WTC11 (cell line): ENCODE measurements around the gene CENPE. TPM values are rescaled to one million over a fixed set of nuclear protein-coding genes. Genes with fewer than 3 reads are reported as not detected.

ENCODE experiments used
- ATAC-seq: fragments of 200-7000 bp; cut with Tn5 transposase; 2 replicates; pipeline ENCODE4 v1.10.0; 2021; ENCODE audit warnings: mild to moderate bottlenecking, moderate library complexity
- CTCF ChIA-PET: fragments of 300-600 bp; sonication (Branson Sonifier 250); formaldehyde crosslinking; loops from one replicate; lab custom pipeline; 2021; ENCODE audit warnings: antibody characterized with exemption; lab: Charles Lee
- POLR2A ChIA-PET: fragments of 350-600 bp; sonication (Branson Sonifier 250); formaldehyde crosslinking; loops from one replicate; lab custom pipeline; 2021; ENCODE audit warnings: antibody characterized with exemption; lab: Charles Lee
- DNase-seq: peaks from one replicate; pipeline ENCODE4 v3.0.0; 2021; ENCODE audit warnings: low spot score
- H3K27ac Mint-ChIP-seq: 2 replicates; pipeline ENCODE4 v1.8.0; 2021; ENCODE audit warnings: mixed read lengths
- H3K27me3 Mint-ChIP-seq: 2 replicates; pipeline ENCODE4 v1.8.0; 2021; ENCODE audit warnings: low read depth, mild to moderate bottlenecking, moderate library complexity, mixed read lengths
- H3K36me3 Mint-ChIP-seq: 2 replicates; pipeline ENCODE4 v1.8.0; 2021; ENCODE audit warnings: mixed read lengths
- H3K4me1 Mint-ChIP-seq: 2 replicates; pipeline ENCODE4 v1.8.0; 2022; ENCODE audit warnings: mixed read lengths
- H3K4me3 Mint-ChIP-seq: 2 replicates; pipeline ENCODE4 v1.8.0; 2021; ENCODE audit warnings: mild to moderate bottlenecking, moderate library complexity, mixed read lengths
- H3K9me3 Mint-ChIP-seq: 2 replicates; pipeline ENCODE4 v1.8.0; 2021; ENCODE audit warnings: mixed read lengths
- CREM ChIP-seq: sonication (generic); formaldehyde crosslinking; IDR thresholded peaks from 2 replicates; pipeline ENCODE4 v1.8.1; 2022; ENCODE audit warnings: mild to moderate bottlenecking, missing genetic modification reagents, moderate library complexity
- FOXJ3 ChIP-seq: sonication (generic); formaldehyde crosslinking; IDR thresholded peaks from 2 replicates; pipeline ENCODE4 v1.9.0; 2021; ENCODE audit warnings: missing genetic modification reagents, mild to moderate bottlenecking, borderline replicate concordance
- GTF2I ChIP-seq: fragments of 250-450 bp; sonication (Bioruptor Pico); conservative IDR thresholded peaks from 2 replicates; pipeline ENCODE4 v1.4.0; 2021; ENCODE audit warnings: mild to moderate bottlenecking
- HMGA2 ChIP-seq: fragments of 250-450 bp; sonication (Bioruptor Pico); IDR thresholded peaks from 2 replicates; pipeline ENCODE4 v1.4.0; 2021; ENCODE audit warnings: mild to moderate bottlenecking, moderate library complexity
- NFE2L1 ChIP-seq: sonication (generic); formaldehyde crosslinking; IDR thresholded peaks from 2 replicates; pipeline ENCODE4 v1.8.1; 2023; ENCODE audit warnings: missing genetic modification reagents
- OVOL2 ChIP-seq: fragments of 250-450 bp; sonication (Bioruptor Pico); IDR thresholded peaks from 2 replicates; pipeline ENCODE4 v1.9.0; 2021; ENCODE audit warnings: mild to moderate bottlenecking, borderline replicate concordance
- PRDM15 ChIP-seq: sonication (generic); formaldehyde crosslinking; IDR thresholded peaks from 2 replicates; pipeline ENCODE4 v1.8.0; 2022; ENCODE audit warnings: missing genetic modification reagents
- SP1 ChIP-seq: sonication (generic); formaldehyde crosslinking; conservative IDR thresholded peaks from 2 replicates; pipeline ENCODE4 v1.8.1; 2022; ENCODE audit warnings: missing genetic modification reagents
- STAT6 ChIP-seq: sonication (generic); formaldehyde crosslinking; conservative IDR thresholded peaks from 2 replicates; pipeline ENCODE4 v1.8.1; 2023; ENCODE audit warnings: mild to moderate bottlenecking, low read depth, missing genetic modification reagents, moderate library complexity
- TEAD1 ChIP-seq: sonication (generic); formaldehyde crosslinking; IDR thresholded peaks from 2 replicates; pipeline ENCODE4 v1.8.0; 2022; ENCODE audit warnings: mild to moderate bottlenecking, missing genetic modification reagents
- ZNF121 ChIP-seq: sonication (generic); formaldehyde crosslinking; IDR thresholded peaks from 2 replicates; pipeline ENCODE4 v1.8.0; 2023; ENCODE audit warnings: missing genetic modification reagents
- ZNF138 ChIP-seq: sonication (generic); formaldehyde crosslinking; conservative IDR thresholded peaks from 2 replicates; pipeline ENCODE4 v1.8.1; 2022; ENCODE audit warnings: mild to moderate bottlenecking, moderate library complexity, missing genetic modification reagents
- ZNF396 ChIP-seq: fragments of 250-450 bp; sonication (Bioruptor Pico); IDR thresholded peaks from 2 replicates; pipeline ENCODE4 v1.8.0; 2021; ENCODE audit warnings: mild to moderate bottlenecking, moderate library complexity, borderline replicate concordance
- total RNA-seq: library from RNA; stranded (reverse); gene quantifications from 3 replicates; pipeline ENCODE4 v1.2.3, GENCODE V29; 2021
- TF ChIP-seq, protein P1 (sequence below): fragments of 250-450 bp; sonication (Bioruptor Pico); IDR thresholded peaks from 2 replicates; pipeline ENCODE4 v1.9.0; 2021; ENCODE audit warnings: mild to moderate bottlenecking
- TF ChIP-seq, protein P2 (sequence below): fragments of 250-450 bp; sonication (Bioruptor Pico); IDR thresholded peaks from 2 replicates; pipeline ENCODE4 v1.9.0; 2021; ENCODE audit warnings: mild to moderate bottlenecking, borderline replicate concordance

CENPE gene
- total RNA-seq, 1 experiment from 2014 or later = 46.6 TPM

- TF ChIP-seq, protein P1, sequence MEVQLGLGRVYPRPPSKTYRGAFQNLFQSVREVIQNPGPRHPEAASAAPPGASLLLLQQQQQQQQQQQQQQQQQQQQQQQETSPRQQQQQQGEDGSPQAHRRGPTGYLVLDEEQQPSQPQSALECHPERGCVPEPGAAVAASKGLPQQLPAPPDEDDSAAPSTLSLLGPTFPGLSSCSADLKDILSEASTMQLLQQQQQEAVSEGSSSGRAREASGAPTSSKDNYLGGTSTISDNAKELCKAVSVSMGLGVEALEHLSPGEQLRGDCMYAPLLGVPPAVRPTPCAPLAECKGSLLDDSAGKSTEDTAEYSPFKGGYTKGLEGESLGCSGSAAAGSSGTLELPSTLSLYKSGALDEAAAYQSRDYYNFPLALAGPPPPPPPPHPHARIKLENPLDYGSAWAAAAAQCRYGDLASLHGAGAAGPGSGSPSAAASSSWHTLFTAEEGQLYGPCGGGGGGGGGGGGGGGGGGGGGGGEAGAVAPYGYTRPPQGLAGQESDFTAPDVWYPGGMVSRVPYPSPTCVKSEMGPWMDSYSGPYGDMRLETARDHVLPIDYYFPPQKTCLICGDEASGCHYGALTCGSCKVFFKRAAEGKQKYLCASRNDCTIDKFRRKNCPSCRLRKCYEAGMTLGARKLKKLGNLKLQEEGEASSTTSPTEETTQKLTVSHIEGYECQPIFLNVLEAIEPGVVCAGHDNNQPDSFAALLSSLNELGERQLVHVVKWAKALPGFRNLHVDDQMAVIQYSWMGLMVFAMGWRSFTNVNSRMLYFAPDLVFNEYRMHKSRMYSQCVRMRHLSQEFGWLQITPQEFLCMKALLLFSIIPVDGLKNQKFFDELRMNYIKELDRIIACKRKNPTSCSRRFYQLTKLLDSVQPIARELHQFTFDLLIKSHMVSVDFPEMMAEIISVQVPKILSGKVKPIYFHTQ = no peak
- no peak for TF ChIP-seq ZNF121 (CRISPR knock-in tag)
Measured at GRCh38 chr4:103129174-103129573, 69.0 kb downstream of the CENPE start (continued).

DNA sequence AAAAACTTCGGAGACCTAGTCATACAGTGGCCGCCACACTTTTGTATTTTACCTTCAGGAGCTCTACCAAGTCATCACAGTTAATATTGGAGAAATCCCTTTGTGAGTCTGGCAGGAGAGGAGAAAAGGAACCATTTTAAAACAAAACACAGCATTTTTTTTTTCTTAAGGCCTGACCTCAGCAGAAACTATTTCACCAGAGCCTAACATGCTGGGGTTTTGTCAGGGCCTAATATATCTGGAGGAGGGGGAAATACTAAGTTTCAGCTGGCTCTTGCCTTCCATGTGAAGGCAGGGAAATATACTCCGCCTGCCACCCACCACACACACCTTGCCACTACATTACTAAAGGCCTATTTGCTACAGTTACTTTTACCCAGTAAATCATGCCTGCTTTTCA lies 72.0 kb downstream of the CENPE start:
- TF ChIP-seq ZNF138 = no peak
- TF ChIP-seq SP1 (CRISPR knock-in tag) = no peak
- no peak for TF ChIP-seq TEAD1 (CRISPR knock-in tag)
- no peak for TF ChIP-seq FOXJ3 (CRISPR knock-in tag)
- TF ChIP-seq ZNF396 (CRISPR knock-in tag) = no peak
- TF ChIP-seq NFE2L1 (CRISPR knock-in tag) = no peak
- TF ChIP-seq OVOL2 (CRISPR knock-in tag) = no peak
- TF ChIP-seq CREM = no peak
- no peak for TF ChIP-seq PRDM15 (CRISPR knock-in tag)
- TF ChIP-seq HMGA2 (CRISPR knock-in tag) = no peak
- TF ChIP-seq GTF2I (CRISPR knock-in tag) = no peak
- no peak for TF ChIP-seq STAT6
- TF ChIP-seq, protein P2, sequence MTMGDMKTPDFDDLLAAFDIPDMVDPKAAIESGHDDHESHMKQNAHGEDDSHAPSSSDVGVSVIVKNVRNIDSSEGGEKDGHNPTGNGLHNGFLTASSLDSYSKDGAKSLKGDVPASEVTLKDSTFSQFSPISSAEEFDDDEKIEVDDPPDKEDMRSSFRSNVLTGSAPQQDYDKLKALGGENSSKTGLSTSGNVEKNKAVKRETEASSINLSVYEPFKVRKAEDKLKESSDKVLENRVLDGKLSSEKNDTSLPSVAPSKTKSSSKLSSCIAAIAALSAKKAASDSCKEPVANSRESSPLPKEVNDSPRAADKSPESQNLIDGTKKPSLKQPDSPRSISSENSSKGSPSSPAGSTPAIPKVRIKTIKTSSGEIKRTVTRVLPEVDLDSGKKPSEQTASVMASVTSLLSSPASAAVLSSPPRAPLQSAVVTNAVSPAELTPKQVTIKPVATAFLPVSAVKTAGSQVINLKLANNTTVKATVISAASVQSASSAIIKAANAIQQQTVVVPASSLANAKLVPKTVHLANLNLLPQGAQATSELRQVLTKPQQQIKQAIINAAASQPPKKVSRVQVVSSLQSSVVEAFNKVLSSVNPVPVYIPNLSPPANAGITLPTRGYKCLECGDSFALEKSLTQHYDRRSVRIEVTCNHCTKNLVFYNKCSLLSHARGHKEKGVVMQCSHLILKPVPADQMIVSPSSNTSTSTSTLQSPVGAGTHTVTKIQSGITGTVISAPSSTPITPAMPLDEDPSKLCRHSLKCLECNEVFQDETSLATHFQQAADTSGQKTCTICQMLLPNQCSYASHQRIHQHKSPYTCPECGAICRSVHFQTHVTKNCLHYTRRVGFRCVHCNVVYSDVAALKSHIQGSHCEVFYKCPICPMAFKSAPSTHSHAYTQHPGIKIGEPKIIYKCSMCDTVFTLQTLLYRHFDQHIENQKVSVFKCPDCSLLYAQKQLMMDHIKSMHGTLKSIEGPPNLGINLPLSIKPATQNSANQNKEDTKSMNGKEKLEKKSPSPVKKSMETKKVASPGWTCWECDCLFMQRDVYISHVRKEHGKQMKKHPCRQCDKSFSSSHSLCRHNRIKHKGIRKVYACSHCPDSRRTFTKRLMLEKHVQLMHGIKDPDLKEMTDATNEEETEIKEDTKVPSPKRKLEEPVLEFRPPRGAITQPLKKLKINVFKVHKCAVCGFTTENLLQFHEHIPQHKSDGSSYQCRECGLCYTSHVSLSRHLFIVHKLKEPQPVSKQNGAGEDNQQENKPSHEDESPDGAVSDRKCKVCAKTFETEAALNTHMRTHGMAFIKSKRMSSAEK = no peak
- Mint-ChIP-seq H3K4me3 (no peak overlapping the region), H3K36me3 (peaks cover 56% of the 10 kb centered on the region), H3K27me3 (no peaks in the 10 kb centered on the region), H3K9me3 (peaks cover 13% of the 10 kb centered on the region), H3K4me1 (no peaks in the 10 kb centered on the region), H3K27ac (no peak overlapping the region)
- no peak for DNase-seq
- CTCF ChIA-PET = no interaction called here
- POLR2A ChIA-PET = no interaction called here
- no peak for ATAC-seq
